Measurements from ENCODE around the gene RFX8. TPM values are rescaled to one million over a fixed set of nuclear protein-coding genes. Genes with fewer than 3 reads are reported as not detected.

The RFX8 gene
- total and polyA plus RNA-seq, 9 of the 15 experiments (the other 6 are each of a cell fraction or from before 2014, with no cell fraction given), result not detected

DNA sequence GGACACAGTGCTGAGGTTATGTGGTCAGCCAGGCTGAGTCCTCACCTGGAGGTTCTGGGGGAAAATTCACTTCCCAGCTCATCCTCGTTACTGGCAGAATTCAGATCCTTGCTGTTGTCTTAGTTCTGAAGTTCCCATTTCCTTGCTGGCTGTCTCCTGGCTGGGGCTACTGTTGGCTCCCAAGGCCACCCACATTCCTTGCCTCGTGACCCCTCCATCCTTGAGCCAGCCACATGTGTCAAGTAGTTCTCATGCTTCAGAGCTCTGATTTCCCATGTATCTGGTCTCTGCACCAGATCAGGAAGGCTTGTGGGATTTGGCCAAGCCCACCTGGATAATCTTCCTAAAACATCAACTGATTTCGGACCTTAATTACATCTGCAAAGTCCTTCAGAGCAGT is 38.1 kb upstream of the RFX8 start:
- Histone ChIP-seq H3K79me2 (ENCODE audit: control insufficient read depth, insufficient read depth, low read length) (no peaks in the 10 kb centered on the region), H3K4me1 (replicated peaks in 1 of 2; ENCODE audit: control insufficient read depth in 2 of 2, insufficient read depth in 2 of 2, low read length in 2 of 2) (no peaks in the 10 kb centered on the region), H3K27me3 (ENCODE audit: control insufficient read depth in 2 of 2, insufficient read depth in 2 of 2, low read length in 2 of 2) (peaks cover 2 to 26% of the 10 kb centered on the region in 2 experiments; a peak in 3 of 5 replicates), H3K27ac (ENCODE audit: extremely low read depth, low read depth, low read length) (no peak overlapping the region), H4K20me1 (replicated peaks; ENCODE audit: control insufficient read depth, insufficient read depth, low read length) (no peaks in the 10 kb centered on the region), H3K9ac (ENCODE audit: insufficient read depth in 1 of 2, low read depth in 2 of 2, low read length in 2 of 2) (no peak overlapping the region), H3K9me1 (ENCODE audit: control insufficient read depth, insufficient read depth, low read length) (no peaks in the 10 kb centered on the region), H2AFZ (ENCODE audit: low read depth, low read length) (no peak overlapping the region), H3K9me3 (replicated peaks; ENCODE audit: control insufficient read depth, insufficient read depth, low read depth, low read length) (no peaks in the 10 kb centered on the region; the same call in 1 of the 2 replicates), H3K4me3 (no peak overlapping the region), H3K4me2 (ENCODE audit: insufficient read depth, low read length) (no peak overlapping the region), H3K36me3 (ENCODE audit: control insufficient read depth, insufficient read depth, low read length) (no peaks in the 10 kb centered on the region)
- in situ Hi-C loops (cut with MboI) (no loop called here), intact Hi-C loops (cut with micrococcal nuclease) (loop anchor here (10.0 kb wide), 1 partner anchor 212 kb away; no protein-coding TSS in a partner anchor)
- POLR2A ChIA-PET, result interaction anchor here (0.9 kb wide), 1 partner anchor 17 kb away, joined by 3 read pairs; no protein-coding TSS in a partner anchor
- WGBS (ENCODE audit: insufficient coverage, low coverage, missing lambda C conversion rate), result 0% methylated on average over 3 of the region's 3 CpGs
- CTCF ChIA-PET (ENCODE audit: low intra/inter-chr PET ratio), result no interaction called here
- BruUV-seq (replicated peaks), result no TSS peak
- ATAC-seq, result no peak
- no peak for DNase-seq (ENCODE audit: extremely low read depth in 1 of 4, low spot score in 3 of 4)
- FAIRE-seq, result no peak
- TF ChIP-seq TEAD4 (IDR thresholded peaks at IDR 0.05; ENCODE audit: low read length) (no peak), TEAD4 (CRISPR knock-in tag; IDR thresholded peaks at IDR 0.05; ENCODE audit: borderline replicate concordance) (no peak), SIN3B (IDR thresholded peaks at IDR 0.05; ENCODE audit: low read depth) (no peak), CBFA2T3 (IDR thresholded peaks at IDR 0.05) (no peak), KAT2B (IDR thresholded peaks at IDR 0.05; ENCODE audit: low read depth, low read length) (no peak), FUS (optimal IDR thresholded peaks at IDR 0.05; ENCODE audit: low read depth, low read length) (no peak), GABPB2 (CRISPR knock-in tag; conservative IDR thresholded peaks at IDR 0.05) (no peak), GATAD2B (IDR thresholded peaks at IDR 0.05; ENCODE audit: borderline replicate concordance) (no peak), HNRNPL (IDR thresholded peaks at IDR 0.05; ENCODE audit: low read depth, low read length) (no peak), ILK (tag; IDR thresholded peaks at IDR 0.05; ENCODE audit: borderline replicate concordance, low read depth) (no peak), ZNF79 (CRISPR knock-in tag; IDR thresholded peaks at IDR 0.05; ENCODE audit: low read depth) (no peak), KDM4B (IDR thresholded peaks at IDR 0.05; ENCODE audit: borderline replicate concordance in 2 of 2, low read depth in 1 of 2) (no peak), DMBX1 (CRISPR knock-in tag; IDR thresholded peaks at IDR 0.05; ENCODE audit: borderline replicate concordance) (no peak), RHOXF2B (CRISPR knock-in tag; conservative IDR thresholded peaks at IDR 0.05) (no peak), CCAR2 (IDR thresholded peaks at IDR 0.05; ENCODE audit: low read depth, low read length) (no peak), KAT7 (CRISPR knock-in tag; IDR thresholded peaks at IDR 0.05; ENCODE audit: borderline replicate concordance) (no peak)
- TF ChIP-seq, protein P1, sequence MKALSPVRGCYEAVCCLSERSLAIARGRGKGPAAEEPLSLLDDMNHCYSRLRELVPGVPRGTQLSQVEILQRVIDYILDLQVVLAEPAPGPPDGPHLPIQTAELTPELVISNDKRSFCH (CRISPR knock-in tag; IDR thresholded peaks at IDR 0.05), result no peak
- TF ChIP-seq, protein P1 (tag; IDR thresholded peaks at IDR 0.05), result no peak
- TF ChIP-seq, protein P2, sequence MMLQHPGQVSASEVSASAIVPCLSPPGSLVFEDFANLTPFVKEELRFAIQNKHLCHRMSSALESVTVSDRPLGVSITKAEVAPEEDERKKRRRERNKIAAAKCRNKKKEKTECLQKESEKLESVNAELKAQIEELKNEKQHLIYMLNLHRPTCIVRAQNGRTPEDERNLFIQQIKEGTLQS (IDR thresholded peaks at IDR 0.05), result no peak
- TF ChIP-seq, protein P2 (CRISPR knock-in tag; conservative IDR thresholded peaks at IDR 0.05), result no peak
- TF ChIP-seq, protein P3, sequence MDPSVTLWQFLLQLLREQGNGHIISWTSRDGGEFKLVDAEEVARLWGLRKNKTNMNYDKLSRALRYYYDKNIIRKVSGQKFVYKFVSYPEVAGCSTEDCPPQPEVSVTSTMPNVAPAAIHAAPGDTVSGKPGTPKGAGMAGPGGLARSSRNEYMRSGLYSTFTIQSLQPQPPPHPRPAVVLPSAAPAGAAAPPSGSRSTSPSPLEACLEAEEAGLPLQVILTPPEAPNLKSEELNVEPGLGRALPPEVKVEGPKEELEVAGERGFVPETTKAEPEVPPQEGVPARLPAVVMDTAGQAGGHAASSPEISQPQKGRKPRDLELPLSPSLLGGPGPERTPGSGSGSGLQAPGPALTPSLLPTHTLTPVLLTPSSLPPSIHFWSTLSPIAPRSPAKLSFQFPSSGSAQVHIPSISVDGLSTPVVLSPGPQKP (CRISPR knock-in tag; IDR thresholded peaks at IDR 0.05), result no peak

Data from K562 (cell line).